OCI-LY3 (cell line): ENCODE results near the gene DRC3.

Source experiments
- H2AFZ ChIP-seq: fragments of 200-600, 300-600 bp; shearing (Covaris generic); 2 replicates; pipeline ENCODE4 v1.6.0; 2014; ENCODE audit warnings: antibody characterized with exemption, low read depth, low read length
- H3K27ac ChIP-seq: fragments of 200-600, 300-600 bp; sonication (generic); 2 replicates; pipeline ENCODE4 v1.5.1; 2014; ENCODE audit warnings: mild to moderate bottlenecking, low read length, moderate library complexity, mixed read lengths
- H3K27me3 ChIP-seq: fragments of 200-600, 300-600 bp; sonication (generic); 2 replicates; pipeline ENCODE4 v1.6.1; 2014; ENCODE audit warnings: low read depth, low read length, mixed read lengths
- H3K36me3 ChIP-seq: fragments of 200-600, 300-600 bp; sonication (generic); replicated peaks from 2 replicates; pipeline ENCODE3; 2014; ENCODE audit warnings: low read depth, low read length, mixed read lengths
- H3K4me1 ChIP-seq: fragments of 300-600, 200-600 bp; sonication (generic); 2 replicates; pipeline ENCODE4 v1.6.1; 2014; ENCODE audit warnings: low read length, mixed read lengths
- H3K4me2 ChIP-seq: fragments of 200-600, 300-600 bp; sonication (generic); 2 replicates; pipeline ENCODE4 v1.6.1; 2014; ENCODE audit warnings: low read length, mixed read lengths
- H3K4me3 ChIP-seq: fragments of 300-600, 200-600 bp; sonication (generic); 2 replicates; pipeline ENCODE4 v1.5.1; 2014; ENCODE audit warnings: antibody characterized with exemption, mild to moderate bottlenecking, low read length, moderate library complexity
- H3K79me2 ChIP-seq: fragments of 300-600, 200-600 bp; shearing (Covaris generic); 2 replicates; pipeline ENCODE4 v1.6.1; 2014; ENCODE audit warnings: mild to moderate bottlenecking, low read length, mixed read lengths
- H3K9ac ChIP-seq: fragments of 300-600, 200-600 bp; shearing (Covaris generic); 2 replicates; pipeline ENCODE4 v1.6.0; 2014; ENCODE audit warnings: mild to moderate bottlenecking, low read length, moderate library complexity
- H3K9me3 ChIP-seq: fragments of 200-600, 300-600 bp; shearing (Covaris generic); 2 replicates; pipeline ENCODE4 v1.6.1; 2014; ENCODE audit warnings: low read length, mixed read lengths; ENCODE audit not compliant: insufficient read depth
- H4K20me1 ChIP-seq: fragments of 200-600, 300-600 bp; sonication (generic); 2 replicates; pipeline ENCODE4 v1.6.1; 2016; ENCODE audit warnings: low read length, mixed read lengths; ENCODE audit not compliant: insufficient read depth
- CTCF ChIP-seq: fragments of 200-600, 300-600 bp; sonication (generic); IDR thresholded peaks from 2 replicates; pipeline ENCODE4 v1.5.1; 2014; ENCODE audit warnings: antibody characterized with exemption, low read length, low read depth
- EZH2phosphoT487 ChIP-seq: fragments of 200-600 bp; shearing (Covaris generic); IDR thresholded peaks from 2 replicates; pipeline ENCODE4 v1.6.1; 2018; ENCODE audit warnings: antibody characterized with exemption, mixed run types, low read depth

The DRC3 gene

GRCh38 chr17:17983376-17983775, 10.7 kb downstream of the DRC3 start:
- Histone ChIP-seq H2AFZ (no peak overlapping the region), H3K27me3 (no peaks in the 10 kb centered on the region), H3K4me1 (peaks cover 2% of the 10 kb centered on the region; the same call in 1 of the 2 replicates), H3K9me3 (no peaks in the 10 kb centered on the region), H3K4me3 (no peak overlapping the region), H3K27ac (no peak overlapping the region), H4K20me1 (no peaks in the 10 kb centered on the region), H3K4me2 (no peak overlapping the region), H3K36me3 (no peaks in the 10 kb centered on the region), H3K79me2 (no peaks in the 10 kb centered on the region), H3K9ac (no peak overlapping the region)
- TF ChIP-seq CTCF: no peak
- no peak for TF ChIP-seq EZH2phosphoT487

GRCh38 chr17:17983776-17984175, 11.1 kb downstream of the DRC3 start:
- Histone ChIP-seq H3K36me3 (no peaks in the 10 kb centered on the region), H3K9me3 (no peaks in the 10 kb centered on the region), H3K27me3 (no peaks in the 10 kb centered on the region), H3K4me3 (no peak overlapping the region), H3K9ac (no peak overlapping the region), H2AFZ (no peak overlapping the region), H3K4me1 (peaks cover 2% of the 10 kb centered on the region; the same call in 1 of the 2 replicates), H3K79me2 (no peaks in the 10 kb centered on the region), H4K20me1 (no peaks in the 10 kb centered on the region), H3K4me2 (no peak overlapping the region), H3K27ac (no peak overlapping the region)
- TF ChIP-seq EZH2phosphoT487 (no peak), CTCF (no peak)

GRCh38 chr17:17985153-17985552, 12.5 kb downstream of the DRC3 start:
- Histone ChIP-seq H3K4me1 (peaks cover 2% of the 10 kb centered on the region; the same call in 1 of the 2 replicates), H3K36me3 (no peaks in the 10 kb centered on the region), H3K9ac (no peak overlapping the region), H3K4me2 (no peak overlapping the region), H4K20me1 (no peaks in the 10 kb centered on the region), H3K4me3 (no peak overlapping the region), H3K27me3 (no peaks in the 10 kb centered on the region), H3K27ac (no peak overlapping the region), H2AFZ (no peak overlapping the region), H3K9me3 (no peaks in the 10 kb centered on the region), H3K79me2 (no peaks in the 10 kb centered on the region)
- no peak for TF ChIP-seq EZH2phosphoT487
- TF ChIP-seq CTCF: no peak

- Histone ChIP-seq H4K20me1 (no peaks in the 10 kb centered on the region), H3K36me3 (no peaks in the 10 kb centered on the region), H3K9ac (no peak overlapping the region), H3K4me2 (no peak overlapping the region), H3K9me3 (no peaks in the 10 kb centered on the region), H3K79me2 (no peaks in the 10 kb centered on the region), H3K27me3 (no peaks in the 10 kb centered on the region), H3K4me1 (peaks cover 2% of the 10 kb centered on the region; the same call in 1 of the 2 replicates), H3K27ac (no peak overlapping the region), H2AFZ (no peak overlapping the region), H3K4me3 (no peak overlapping the region)
- TF ChIP-seq CTCF: peak; percentile 26
- no peak for TF ChIP-seq EZH2phosphoT487
Measured at GRCh38 chr17:17985555-17985954, 12.9 kb downstream of the DRC3 start.
